Caki2 (cell line): ENCODE data around the gene CDH4. TPM values are rescaled to one million over a fixed set of nuclear protein-coding genes. Genes with fewer than 3 reads are reported as not detected.

ENCODE experiments used
- DNase-seq: peaks from one replicate; pipeline ENCODE4 v3.0.0-alpha.2; 2015; ENCODE audit warnings: low read depth
- in situ Hi-C: cut with HindIII; loops from 2 replicates; pipeline ENCODE4 v1.10.0; 2016; ENCODE audit warnings: low sequenced_read_pairs, low pct_unique_long_range_greater_than_20kb, mixed read lengths
- total RNA-seq: library from RNA; depleted of rRNA; stranded (reverse); fragments of >200 nt; shearing (Covaris generic); gene quantifications from 2 replicates; pipeline ENCODE4 v1.2.3, GENCODE V29; 2014; ENCODE audit warnings: low replicate concordance

CDH4 gene
- total RNA-seq, 1 experiment from 2014 or later, result 2.7 TPM

DNA sequence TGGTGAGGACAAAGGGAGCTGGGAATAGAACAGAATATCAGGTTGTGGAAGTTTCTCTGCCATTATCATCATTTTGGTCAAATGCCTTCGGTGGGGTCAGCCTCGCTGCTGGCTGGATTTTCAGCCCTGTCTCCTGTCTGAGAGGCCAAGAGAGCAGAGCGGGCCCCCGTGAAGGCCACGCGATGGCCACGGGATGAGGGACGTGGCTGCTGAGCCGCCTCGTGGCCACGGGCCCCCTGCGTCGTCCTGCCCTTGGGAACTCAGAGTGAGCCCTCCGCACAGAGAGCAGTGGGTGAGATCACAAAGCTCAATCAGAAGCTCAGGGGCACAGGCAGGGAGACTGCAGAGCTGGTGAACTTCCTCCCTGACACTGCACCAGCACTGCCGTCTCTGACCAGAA, 363.7 kb downstream of the CDH4 start:
- no peak for DNase-seq
- in situ Hi-C loops, result no loop called here

DNA sequence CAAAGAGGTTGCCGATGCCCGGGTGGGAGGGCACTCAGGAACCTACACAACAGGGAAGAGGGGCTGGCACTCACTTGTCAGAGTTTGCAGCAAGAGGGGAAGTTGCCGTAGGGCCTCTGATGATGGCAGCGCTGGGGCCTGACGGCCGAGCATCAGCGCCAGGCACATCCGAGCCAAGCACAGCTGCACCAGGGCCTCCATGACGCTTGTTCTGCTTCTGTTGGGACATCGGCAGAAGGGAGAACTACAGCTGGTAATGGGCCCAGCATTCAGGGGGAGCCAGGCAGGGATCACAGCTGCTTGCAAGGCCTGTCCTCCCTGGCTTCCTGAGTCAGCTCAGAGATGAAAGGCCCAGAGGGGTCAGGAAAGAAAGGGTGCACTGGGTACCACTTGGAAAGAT, 367.7 kb downstream of the CDH4 start:
- in situ Hi-C loops, result no loop called here
- no peak for DNase-seq

DNA sequence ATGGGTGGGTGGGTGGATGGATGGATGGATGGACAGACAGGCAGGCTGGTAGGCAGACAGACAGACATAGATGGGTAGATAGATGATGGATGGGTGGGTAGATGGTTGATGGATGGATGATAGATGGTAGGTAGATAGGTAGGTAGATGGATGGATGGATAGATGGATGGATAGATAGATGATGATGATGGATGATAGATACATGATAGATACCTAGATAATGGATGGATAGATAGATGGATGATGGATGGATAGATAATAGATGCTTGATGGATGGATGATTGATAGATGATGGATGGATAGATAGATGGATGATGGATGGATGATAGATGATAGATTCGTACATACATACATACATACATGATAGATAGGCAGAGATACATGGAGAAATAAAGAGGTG, 368.1 kb downstream of the CDH4 start:
- in situ Hi-C loops, result no loop called here
- no peak for DNase-seq

- DNase-seq, result no peak
- in situ Hi-C loops, result no loop called here
Measured at GRCh38 chr20:61621035-61621730, 369.1 kb downstream of the CDH4 start.

DNA sequence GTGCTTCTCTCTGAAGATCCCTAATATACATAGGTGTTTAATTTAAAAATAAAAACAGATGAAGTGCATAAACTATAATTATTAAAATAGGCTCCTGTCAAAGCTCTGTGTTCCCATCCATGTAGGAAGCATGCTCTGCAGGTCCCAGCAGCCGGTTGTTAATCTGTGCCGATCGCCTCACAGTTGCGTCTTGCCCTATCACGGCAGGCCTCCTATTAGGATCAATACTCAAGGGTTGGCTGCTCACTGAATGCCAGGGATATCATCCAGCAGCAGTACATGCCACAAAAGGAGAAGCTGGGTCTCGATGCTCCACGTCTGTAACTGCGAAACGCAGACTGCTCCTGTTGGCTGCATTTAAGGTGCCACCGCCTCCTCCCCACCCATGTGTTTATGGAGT, 369.8 kb downstream of the CDH4 start:
- no peak for DNase-seq
- in situ Hi-C loops, result no loop called here

DNA sequence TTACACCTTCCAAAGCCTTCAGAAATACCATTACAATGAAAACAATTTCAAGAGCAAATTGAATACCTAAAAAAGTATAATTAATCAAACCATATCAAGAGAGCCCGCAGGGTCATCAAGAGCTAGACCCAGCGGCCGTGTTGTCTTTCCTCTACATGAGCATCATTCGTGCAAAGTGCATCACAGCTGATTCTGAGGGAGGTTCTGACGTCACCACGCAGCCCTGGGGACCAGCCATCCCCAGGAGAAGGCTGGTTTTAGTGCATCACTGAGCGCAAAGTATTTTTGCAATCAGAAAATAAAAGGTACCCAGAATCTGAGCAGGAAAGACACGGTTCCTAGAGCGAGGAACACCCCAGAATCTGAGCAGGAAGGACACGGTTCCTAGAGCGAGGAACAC, 371.4 kb downstream of the CDH4 start:
- DNase-seq, result no peak
- in situ Hi-C loops, result no loop called here

DNA sequence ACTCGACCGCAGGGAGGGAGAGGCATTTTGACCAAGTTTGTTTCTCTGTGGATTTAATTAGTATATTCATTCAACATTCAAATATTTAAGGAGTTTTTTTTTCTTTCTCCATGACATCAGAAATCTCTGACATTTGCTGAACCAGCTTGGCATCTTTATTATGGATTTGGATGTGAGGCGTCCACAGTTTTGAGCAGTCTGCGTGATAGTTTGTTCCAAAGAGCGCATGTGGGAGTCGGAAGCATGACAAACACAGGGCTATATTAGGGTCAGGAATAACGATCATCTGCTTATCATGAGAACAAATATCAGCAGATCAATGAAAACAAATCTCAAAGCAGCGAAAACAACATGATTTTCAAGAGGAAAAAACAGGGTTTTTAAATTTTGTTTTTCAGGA, 373.2 kb downstream of the CDH4 start:
- in situ Hi-C loops, result no loop called here
- DNase-seq, result no peak

DNA sequence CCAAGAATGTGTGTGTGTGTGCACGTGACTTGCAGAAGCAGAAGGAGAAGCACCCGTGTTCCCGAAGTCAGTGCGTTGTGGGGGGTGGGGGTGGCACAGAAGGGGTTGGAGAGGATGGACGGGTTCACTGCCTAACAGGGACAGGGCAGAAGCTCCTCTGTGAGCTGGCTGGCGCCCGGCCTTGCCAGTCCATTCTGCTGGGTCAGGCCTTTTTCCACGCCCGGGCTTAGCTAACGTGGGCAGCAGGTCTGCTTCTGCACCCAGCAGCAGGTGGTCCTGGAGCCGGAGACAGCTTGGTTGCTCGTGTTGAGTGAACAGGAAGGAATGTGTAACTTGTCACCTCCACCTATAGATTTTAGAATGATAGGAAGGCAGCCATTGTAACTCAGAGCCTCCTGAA, 374.4 kb downstream of the CDH4 start:
- in situ Hi-C loops, result no loop called here
- no peak for DNase-seq

GRCh38 chr20:61627791-61628415, 375.8 kb downstream of the CDH4 start:
- in situ Hi-C loops, result no loop called here
- DNase-seq, result no peak

DNA sequence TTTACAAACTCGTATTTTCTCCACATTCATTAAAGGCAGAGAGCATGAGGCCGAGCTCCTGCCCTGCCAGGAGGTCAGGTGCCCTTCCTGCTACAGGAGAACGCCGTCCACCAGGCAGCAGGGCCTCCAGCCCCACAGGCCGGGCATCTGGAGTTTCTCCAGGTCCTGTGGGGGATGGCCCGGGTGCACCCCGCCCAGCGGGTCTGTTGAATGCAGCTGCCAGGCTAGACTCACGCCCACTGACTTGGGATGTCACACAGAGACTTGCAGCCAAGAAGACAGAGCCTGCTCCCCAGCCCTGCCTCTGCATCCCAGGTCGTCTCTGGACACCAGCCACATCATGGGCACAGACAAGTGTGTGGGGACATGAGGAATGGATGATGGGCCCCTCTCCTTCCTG, 376.4 kb downstream of the CDH4 start:
- no peak for DNase-seq

DNA sequence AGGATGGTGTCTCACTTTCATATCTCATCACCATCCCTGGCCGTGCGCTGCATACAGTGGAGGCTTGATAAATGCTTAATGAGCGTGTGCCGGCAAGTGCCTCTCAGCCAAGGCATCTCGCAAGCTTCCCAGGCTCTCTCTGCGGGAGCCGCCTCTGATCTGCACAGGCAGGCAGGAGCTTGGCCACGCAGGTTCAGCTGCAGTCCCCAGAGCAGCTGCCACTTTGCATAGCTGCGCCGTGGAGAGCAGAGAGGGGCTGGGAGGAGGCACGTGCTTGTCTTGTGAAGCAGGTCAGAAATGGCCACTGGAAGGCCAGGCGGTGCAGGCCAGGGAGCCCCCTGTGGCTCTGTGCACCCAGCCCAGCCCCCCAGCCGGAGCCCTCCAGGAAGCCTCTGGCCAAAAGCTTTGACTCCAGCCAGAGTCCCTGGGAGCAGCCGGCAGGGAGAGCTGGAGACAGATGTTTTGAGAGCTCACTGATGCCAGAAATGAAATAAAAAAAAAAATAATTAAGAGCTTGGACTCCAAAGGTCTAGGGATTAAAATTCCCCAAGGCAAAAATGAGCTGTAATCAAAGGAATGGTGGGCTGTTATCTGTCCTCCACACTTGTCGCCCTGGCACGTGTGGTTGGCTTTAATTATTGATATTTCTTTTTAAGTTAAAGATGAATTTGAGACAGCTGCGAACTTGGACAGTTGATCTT, 377.0 kb downstream of the CDH4 start:
- DNase-seq, result no peak
- in situ Hi-C loops, result no loop called here

More for the DNA sequence above, 376.4 kb downstream of the CDH4 start:
- in situ Hi-C loops, result no loop called here

DNA sequence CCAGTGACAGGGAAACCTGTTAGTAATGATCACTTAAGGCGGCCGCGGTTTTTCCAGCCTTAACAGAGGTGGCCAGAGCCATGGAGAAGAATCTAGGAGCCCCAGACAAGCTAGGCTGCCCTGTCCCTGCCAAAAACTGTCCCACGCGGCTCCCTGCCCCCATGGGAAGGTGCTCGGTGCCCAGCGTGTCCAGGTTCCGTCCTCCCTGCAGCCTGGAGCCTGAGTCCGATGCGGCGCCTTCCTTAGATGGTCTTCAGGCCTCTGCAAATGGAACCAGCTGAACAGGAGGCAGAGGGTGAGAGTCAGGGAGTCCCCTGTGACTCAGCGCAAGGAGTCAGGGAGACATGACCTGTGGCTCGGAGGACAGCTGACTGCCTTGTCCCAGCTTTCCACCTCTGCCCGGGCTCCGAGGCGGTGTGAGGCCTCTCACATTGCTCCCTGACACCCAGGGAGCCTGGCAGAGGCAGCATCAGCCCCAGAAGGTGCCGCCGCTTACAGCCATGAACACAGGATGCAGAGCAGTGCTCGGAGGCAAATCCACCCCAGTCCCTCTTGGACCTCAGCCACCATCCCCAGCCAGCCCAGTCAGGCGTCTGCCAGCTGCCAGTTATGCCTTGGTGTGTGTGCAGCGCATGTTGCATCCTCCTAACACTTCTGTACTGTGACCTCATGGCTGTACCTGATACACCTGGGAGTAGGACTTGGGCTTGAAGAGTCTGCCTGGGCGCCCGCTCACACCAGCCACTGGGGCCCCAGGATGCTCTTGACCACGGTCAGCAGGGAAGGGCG, 377.7 kb downstream of the CDH4 start:
- no peak for DNase-seq
- in situ Hi-C loops, result no loop called here

DNA sequence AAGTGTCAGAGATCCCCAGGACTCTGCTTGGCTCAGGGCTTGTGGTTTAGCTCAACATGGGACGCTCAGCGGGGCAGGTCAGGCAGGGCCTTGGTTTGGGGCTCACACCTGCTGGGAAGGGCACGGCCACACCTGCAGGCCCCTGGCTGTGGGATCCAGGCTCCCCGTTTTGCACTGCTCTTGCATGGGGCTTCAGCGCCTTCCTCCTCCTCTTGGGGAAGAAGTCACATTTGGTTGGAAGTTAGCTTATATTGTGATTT, 378.3 kb downstream of the CDH4 start:
- no peak for DNase-seq
- in situ Hi-C loops, result no loop called here

DNA sequence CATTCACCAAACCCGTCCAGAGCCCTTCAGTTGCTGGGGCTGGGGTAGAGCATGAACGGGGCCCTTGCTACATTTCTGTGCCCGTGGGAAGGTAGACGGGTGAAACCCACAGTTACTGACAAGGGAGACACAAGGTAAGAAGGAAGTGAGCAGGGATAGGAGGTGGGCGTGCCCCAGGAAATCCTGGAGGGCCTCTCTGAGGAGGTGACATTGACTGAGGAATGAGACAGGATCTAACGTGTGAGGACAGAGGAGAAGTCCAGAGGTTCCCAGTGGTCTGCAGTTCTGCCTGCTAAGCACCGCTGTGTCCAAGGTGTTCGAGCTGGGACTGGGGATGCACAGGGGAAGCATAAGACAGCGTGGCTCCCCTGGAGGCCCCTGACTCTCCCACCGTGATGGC, 378.8 kb downstream of the CDH4 start:
- in situ Hi-C loops, result no loop called here
- DNase-seq, result no peak

- in situ Hi-C loops, result no loop called here
- DNase-seq, result no peak
Measured at GRCh38 chr20:61631751-61632150, 379.7 kb downstream of the CDH4 start.

DNA sequence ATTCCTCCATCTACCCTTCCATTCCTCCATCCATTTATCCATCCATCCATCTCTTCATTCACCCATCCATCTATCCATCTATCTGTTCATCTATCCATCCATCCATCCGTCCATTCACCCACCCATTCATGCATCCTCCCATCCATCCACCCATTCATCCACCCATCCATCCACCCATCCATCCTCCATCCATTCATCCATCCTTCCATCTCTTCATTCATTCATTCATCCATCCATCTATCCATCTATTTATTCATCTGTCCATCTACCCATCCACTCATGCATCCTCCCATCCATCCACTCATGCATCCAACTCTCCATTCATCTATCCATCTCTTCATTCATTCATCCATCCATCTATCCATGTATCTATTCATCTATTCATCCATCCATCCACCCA, 380.9 kb downstream of the CDH4 start:
- in situ Hi-C loops, result no loop called here
- DNase-seq, result no peak

GRCh38 chr20:61634376-61635145, 382.5 kb downstream of the CDH4 start:
- in situ Hi-C loops, result no loop called here
- no peak for DNase-seq

DNA sequence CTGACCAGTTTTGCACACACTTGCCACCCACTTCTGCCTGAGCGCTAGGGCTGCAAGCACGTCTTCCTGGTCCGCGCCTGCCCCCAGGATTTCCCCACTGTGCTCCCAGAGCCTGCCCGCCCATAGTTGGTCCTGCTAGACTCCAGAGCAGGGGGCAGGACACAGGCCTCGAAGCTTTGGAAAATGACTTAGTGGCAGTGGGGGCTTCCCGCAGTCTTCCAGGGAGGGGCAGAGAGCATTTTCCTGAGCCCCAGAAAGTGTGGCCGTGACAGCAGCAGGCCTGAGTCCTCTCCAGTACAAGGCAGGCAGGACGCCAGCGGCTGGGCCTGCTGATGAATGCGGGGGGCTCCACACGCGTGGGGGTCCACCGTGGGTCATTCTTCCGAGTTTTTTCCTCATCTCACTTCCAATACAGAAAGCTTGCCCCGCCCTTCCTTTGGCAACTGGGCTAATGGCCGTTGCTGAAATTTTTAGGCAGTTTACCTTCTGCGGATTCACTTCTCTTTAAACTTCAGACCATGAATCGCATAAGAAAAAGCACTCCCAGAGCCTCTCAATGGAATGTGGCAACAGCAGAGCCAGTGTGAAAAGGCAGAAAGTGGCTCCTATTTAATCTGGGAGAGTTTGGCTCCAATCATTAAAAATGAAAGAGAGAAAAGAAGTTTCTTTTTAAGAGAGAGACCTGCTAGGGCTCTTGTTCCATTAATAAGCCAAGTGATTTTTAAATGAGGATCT, 383.8 kb downstream of the CDH4 start:
- DNase-seq, result no peak
- in situ Hi-C loops, result no loop called here
